HG02763 (cell line): ENCODE data around the gene APLF.
"Not testable (repeated sequence)": the region's sequence is repeated elsewhere in the genome, so short reads cannot be mapped to it uniquely, and the experiment has no call there.

ENCODE experiments used
- ATAC-seq: cut with Tn5 transposase; IDR thresholded peaks from one replicate; pipeline ENCODE4 v1.9.1; 2021; ENCODE audit warnings: mild to moderate bottlenecking, moderate library complexity; ENCODE audit not compliant: unreplicated experiment

The APLF gene

GRCh38 chr2:68527343-68528081, 60.1 kb downstream of the APLF start:
- not testable (repeated sequence) for ATAC-seq

GRCh38 chr2:68529156-68529555, 61.8 kb downstream of the APLF start:
- ATAC-seq: not testable (repeated sequence)

GRCh38 chr2:68529651-68530050, 62.3 kb downstream of the APLF start:
- not testable (repeated sequence) for ATAC-seq

GRCh38 chr2:68536000-68536399, 68.6 kb downstream of the APLF start:
- ATAC-seq: no peak

DNA sequence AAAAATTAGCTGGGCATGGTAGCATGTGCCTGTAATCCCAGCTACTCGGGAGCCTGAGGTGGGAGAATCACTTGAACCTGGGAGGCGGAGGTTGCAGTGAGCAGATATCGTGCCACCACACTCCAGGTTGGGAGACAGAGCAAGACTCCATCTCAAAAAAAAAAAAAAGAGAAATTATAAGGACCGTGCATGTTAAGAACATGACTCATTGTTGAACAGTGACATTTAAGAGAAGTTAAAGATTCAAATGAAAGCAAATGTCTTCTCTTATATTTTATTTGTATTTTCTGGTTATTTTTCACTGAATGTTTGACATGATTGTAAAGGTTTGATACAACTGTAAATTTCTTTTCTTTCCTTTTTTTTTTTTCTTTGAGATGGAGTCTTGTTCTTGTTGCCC, 69.6 kb downstream of the APLF start:
- ATAC-seq: no peak

- no peak for ATAC-seq
These were observed 70.4 kb downstream of the APLF start for GRCh38 chr2:68537809-68538208.

DNA sequence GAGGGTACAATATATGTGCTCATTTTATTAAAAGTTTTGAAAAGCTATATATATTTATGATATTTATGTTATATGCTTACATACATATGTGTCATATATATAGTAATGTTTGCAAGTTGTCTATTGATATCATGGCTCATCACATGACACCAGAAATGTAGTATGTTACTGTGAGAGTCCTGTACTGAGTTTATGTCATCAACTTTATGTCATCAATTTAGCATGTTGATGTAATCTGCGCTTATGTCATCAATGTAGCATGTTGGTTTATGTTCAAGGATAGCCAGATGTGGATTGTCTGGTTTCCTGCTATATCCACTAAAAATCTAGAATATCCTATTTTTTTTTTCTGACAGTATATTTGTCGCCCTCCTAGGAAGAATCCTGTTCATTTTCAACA, 77.4 kb downstream of the APLF start:
- ATAC-seq: no peak

GRCh38 chr2:68548396-68548795, 81.0 kb downstream of the APLF start:
- ATAC-seq: no peak

DNA sequence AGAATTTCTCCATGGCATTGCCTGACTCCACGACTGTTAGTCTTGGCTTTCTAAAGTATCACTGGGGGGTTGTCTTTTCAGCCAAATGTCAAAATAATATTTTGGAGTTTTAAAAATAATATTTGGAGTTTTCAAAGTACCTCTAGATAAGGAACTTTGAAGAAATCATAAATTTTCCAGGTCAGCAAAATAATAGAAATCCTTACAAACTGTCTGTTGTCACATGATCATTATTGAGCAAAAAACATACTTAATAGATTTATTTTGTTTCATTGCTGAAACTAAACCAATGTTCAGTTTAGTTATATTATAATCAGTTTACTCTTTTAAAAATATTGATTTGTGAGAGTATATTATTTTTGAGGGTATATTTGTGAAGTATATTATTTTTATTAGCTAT, 85.7 kb downstream of the APLF start:
- no peak for ATAC-seq

GRCh38 chr2:68555425-68556206, 88.2 kb downstream of the APLF start:
- ATAC-seq: not testable (repeated sequence)

DNA sequence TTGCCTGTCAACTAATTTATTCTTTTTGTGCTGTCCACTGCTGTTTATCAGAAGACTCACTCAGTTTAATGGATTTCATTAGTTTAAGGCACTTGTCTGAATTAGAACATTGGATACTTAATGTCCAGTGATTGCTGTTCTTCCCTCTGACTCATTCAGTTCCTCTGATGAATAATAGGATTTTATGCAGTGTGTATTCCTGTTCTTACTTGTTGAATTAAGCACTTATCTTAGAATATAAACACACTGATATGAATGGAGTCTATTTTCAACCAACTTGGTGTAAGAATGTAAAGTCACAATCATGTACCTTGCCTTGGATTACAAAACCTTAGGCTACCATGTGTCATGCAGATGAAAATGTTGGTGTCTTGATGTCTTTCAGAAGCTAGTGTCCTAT, 89.0 kb downstream of the APLF start:
- ATAC-seq: no peak

DNA sequence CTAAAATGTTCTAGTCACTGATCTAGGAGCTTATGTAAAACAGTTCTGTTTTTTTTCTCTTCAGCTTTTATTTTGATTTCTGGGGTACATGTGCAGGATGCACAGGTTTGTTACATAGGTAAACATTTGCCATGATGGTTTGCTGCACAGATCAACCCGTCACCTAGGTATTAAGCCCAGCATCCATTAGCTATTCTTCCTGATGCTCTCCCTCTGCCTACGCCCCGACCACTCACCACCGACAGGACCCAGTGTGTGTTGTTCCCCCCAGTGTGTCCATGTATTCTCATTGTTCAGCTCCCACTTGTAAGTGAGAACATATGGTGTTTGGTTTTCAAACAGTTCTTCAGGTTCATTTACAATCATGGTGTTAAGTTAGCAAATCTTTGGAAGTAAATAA, 91.2 kb downstream of the APLF start:
- ATAC-seq: no peak

DNA sequence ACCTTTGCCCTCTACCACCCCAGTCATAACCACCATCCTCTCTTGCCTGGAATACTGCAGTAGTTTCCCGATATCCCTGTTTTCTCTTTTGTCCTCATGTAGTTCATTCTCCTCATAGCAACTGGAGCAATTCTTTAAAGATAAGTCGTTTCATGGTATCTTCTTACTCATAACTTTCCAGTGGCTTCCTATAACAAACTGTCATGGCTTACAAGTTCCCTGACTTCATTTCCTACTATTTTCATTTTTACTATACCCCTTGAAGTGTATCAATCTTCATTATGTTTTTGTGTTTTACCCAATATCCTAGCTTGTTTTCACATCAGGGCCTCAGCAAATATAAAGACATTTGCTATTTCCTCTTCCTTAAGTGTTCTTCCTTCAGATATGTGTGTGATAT, 92.3 kb downstream of the APLF start:
- no peak for ATAC-seq

- ATAC-seq: no peak
These were observed 93.2 kb downstream of the APLF start for GRCh38 chr2:68560545-68560944.

- no peak for ATAC-seq
These were observed 94.0 kb downstream of the APLF start for GRCh38 chr2:68561372-68561771.

GRCh38 chr2:68562934-68563333, 95.5 kb downstream of the APLF start:
- no peak for ATAC-seq

DNA sequence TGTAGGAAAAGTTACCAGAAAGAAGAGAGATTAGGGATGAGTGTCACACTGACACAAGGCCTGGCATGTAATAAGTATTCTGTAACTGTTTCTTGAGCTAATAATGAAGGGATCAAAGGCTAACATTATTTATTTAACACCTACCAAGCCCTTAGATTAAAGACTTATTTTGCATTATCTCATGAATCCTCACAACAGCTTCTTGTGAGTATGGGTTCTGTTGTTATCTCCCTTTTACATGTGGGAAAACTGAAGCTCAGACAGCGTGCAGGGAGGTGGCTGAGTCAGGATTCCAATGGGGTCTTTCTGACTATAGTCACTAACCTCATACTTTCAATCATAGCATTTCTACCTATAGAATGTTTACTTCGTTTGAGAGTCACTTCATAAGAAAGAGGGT, 97.0 kb downstream of the APLF start:
- ATAC-seq: no peak

- ATAC-seq: no peak
These were observed 97.9 kb downstream of the APLF start for GRCh38 chr2:68565273-68565672.

- ATAC-seq: no peak
These were observed 98.5 kb downstream of the APLF start for GRCh38 chr2:68565858-68566257.

DNA sequence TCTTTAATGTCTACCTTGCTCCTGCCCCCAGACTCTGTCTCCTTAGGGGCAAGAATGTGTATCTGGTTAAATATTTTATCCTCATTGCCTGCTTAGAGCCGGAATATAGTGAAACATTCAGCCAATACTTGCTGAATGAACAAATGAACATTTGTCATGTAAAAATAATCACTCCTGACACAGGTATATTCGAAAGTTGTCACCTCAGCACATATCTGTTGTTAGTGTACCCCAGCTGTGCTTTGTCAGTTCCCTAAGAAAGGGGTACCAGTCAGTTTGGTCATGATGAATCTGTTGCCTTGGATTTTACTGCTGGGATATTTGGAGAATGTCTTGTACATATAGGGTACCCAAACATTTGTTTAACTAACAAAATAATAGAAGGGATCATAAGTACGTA, 99.0 kb downstream of the APLF start:
- ATAC-seq: no peak

DNA sequence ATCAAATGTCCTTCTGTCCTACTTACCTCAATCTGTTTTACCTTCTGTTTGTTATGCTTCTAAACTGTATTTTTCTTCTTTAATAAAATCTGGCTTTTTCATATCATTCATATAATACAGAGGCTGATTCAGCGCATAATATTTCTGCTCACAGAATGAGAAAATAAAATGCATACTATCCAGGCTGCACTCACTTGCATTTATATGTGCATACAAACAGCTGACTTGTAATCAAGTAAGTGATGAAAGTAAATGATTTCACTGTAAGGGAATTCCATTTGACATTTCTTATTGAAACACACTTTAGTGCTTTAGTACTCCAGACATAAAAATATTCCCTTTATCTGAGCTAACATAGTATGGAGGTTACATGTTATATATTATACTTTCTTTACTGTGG, 100.7 kb downstream of the APLF start:
- no peak for ATAC-seq

- no peak for ATAC-seq
These were observed 102.2 kb downstream of the APLF start for GRCh38 chr2:68569604-68570003.
